GM18526 (cell line): ENCODE results near the gene BMPR1B.

ENCODE experiments used
- POLR2A ChIP-seq: IDR thresholded peaks from 3 replicates; pipeline ENCODE4 v1.6.1; 2011; ENCODE audit not compliant: insufficient read length; ENCODE audit errors: extremely low read depth

BMPR1B gene

DNA sequence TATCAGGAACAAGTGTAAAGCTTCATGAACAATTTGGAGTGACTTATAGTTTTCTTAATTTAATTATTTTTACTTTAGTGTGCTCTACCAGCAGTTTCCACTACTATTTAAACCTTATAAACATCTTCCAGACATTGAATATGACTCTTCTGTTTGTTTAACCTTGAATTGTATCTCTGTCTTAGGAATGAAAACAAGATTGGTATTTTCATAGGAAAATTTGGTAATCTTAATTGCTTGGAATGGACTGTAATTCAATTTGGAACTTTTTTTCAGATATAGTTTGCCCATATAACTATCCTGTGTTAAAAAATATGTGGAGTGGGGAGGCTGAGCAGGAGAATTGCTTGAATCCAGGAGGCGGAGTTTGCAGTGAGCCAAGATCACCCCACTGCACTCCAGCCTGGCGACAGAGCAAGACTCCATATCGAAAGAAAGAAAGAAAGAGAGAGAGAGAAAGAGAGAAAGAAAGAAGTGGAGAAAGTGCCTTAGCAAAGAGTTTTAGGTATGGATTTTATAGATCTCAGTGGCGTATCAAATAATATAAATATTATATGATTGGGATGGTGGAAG lies 242.4 kb downstream of the BMPR1B start:
- TF ChIP-seq POLR2A, result no peak

- no peak for TF ChIP-seq POLR2A
Measured at GRCh38 chr4:95004912-95005311, 247.2 kb downstream of the BMPR1B start.

DNA sequence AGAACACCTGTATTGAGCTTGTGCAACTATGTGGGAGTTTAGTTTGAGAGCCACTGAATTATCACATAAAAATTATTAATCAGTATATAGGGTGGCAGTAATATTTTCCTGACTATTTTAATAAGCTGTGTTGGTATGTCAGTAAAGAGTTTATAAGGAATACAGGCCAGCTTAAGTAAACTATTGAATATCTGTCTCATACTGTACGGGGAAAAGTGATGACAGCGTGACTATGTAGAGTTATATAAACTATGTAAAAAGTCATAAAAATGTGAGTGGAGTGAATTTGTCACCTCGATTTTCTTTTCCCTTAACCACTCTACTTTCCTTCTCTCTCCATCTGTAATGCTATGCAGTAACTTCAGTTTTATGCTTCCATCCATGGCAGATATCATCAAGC lies 250.2 kb downstream of the BMPR1B start:
- TF ChIP-seq POLR2A, result no peak

DNA sequence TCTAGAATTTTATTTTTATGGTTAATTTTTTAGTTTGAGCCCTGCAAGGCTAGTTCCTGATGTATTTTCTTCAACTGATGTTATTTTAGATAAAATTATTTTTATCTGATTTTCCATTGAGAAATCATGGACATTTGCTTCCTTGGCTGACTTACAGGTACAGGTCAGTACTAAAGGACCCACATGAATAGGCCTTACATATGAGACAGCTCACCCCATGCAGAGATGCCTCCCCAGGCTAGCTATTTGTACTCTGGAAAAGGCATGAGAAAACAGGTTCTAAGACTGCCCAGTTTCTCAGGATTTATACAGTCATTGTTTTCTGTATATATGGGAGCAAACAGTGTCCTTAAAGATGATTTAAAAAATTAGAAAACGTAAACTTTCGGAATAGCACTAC lies 255.5 kb downstream of the BMPR1B start:
- no peak for TF ChIP-seq POLR2A

GRCh38 chr4:95014068-95014467 lies 256.3 kb downstream of the BMPR1B start:
- no peak for TF ChIP-seq POLR2A

- no peak for TF ChIP-seq POLR2A
Measured at GRCh38 chr4:95017305-95018064, 259.7 kb downstream of the BMPR1B start.

- no peak for TF ChIP-seq POLR2A
Measured at GRCh38 chr4:95018785-95019184, 261.0 kb downstream of the BMPR1B start.

GRCh38 chr4:95020521-95020920 lies 262.8 kb downstream of the BMPR1B start:
- TF ChIP-seq POLR2A, result no peak

- TF ChIP-seq POLR2A, result no peak
Measured at GRCh38 chr4:95021099-95021498, 263.3 kb downstream of the BMPR1B start.

DNA sequence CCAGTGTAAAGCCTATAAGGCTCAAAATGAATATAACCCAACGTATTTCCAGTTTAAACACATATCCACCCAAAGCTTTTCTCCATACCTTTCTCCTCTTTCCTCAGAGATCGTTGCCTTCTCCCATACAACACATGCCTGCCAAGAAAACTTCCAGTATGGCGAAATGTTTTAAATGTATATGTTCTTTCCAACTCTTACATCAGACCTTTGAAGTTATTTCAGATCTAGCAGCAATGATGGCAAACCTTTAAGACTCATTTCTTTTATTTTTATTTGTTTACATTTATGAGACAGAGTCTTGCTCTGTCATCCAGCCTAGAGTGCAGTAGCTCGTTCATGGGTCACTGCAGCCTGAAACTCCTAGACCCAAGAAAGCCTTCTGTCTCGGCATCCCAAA lies 265.4 kb downstream of the BMPR1B start:
- no peak for TF ChIP-seq POLR2A

- TF ChIP-seq POLR2A, result no peak
Measured at GRCh38 chr4:95027905-95028618, 270.3 kb downstream of the BMPR1B start.

- TF ChIP-seq POLR2A, result no peak
Measured at GRCh38 chr4:95038791-95039190, 281.0 kb downstream of the BMPR1B start.

- TF ChIP-seq POLR2A, result no peak
Measured at GRCh38 chr4:95044324-95044837, 286.6 kb downstream of the BMPR1B start.

DNA sequence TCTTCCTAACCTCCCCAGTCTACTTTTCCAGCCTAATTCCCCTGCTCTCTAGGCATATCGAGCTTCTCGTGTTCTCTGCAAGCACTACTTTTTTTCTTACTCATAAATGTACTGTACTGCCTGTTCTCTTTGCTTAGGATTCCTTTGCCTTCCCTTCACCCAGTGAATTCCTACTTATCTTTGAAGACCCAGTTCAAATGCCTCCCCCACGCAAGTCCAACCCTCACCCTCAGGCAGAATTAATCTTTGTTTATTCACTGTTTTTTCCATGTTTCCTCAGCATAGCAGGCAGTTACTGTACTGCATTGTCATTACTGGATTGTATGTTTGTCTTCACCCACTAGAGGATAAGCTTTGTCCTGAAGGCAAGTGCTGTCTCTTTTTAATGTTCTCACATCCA lies 287.7 kb downstream of the BMPR1B start:
- no peak for TF ChIP-seq POLR2A

DNA sequence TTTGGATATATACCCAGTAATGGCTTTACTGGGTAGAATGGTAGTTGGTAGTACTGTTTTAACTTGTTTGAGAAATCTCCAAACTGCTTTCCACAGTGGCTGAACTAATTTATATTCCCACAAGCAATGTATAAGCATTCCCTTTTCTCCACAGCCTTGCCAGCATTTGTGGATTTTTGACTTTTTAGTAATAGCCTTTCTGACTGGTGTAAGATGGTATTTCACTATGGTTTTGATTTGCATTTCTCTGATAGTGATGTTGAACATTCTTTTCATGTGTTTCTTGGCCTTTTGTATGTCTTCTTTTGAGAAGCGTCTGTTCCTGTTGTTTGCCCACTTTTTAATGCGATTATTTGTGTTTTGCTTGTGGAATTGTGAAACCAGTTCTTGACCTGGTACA lies 290.5 kb downstream of the BMPR1B start:
- no peak for TF ChIP-seq POLR2A

DNA sequence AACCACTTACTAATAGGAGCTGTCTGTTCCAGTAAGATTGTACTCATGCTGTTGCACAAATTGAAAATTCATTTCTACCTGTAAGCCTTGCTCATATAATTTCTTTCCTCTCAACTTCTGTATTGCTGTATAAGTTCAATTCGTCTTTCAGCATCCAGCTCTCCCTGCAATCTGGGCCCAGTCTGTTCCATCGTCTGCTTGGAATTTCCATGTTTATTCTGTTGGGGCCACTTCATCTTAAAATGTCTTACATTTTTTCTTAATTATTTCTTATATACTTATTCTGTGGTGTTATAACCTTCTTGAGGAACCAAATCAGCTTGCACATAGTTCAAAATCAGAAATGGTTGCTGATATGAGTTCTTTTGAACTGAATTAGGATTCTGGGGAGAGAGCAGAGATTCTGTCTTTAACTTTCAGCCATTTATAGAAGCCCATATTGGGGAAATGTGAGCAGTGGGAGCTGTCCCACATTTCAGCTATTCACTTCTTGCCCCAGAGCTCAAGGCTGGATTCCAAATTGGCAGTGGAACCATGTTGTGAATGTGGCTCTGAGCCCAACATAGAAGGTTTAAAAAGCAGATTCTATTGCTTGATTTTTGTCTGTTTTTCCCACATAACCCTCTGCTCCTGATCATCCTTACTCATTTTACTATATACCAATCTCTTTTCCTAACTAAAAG lies 291.9 kb downstream of the BMPR1B start:
- TF ChIP-seq POLR2A, result no peak
